OCI-LY7 (cell line): ENCODE results near the gene NELL1.
A peak's percentile ranks its signal among the peaks of the same experiment; 100 is the strongest.

Source experiments
- EZH2phosphoT487 ChIP-seq: fragments of 200-600 bp; sonication (generic); IDR thresholded peaks from 2 replicates; pipeline ENCODE4 v1.6.1; 2018; ENCODE audit warnings: low read depth, borderline replicate concordance, mild to moderate bottlenecking, mixed run types, antibody characterized with exemption, low read length, moderate library complexity, mixed read lengths
- TF ChIP-seq, protein P1 (sequence below): fragments of 200-600 bp; sonication (generic); conservative IDR thresholded peaks from 2 replicates; pipeline ENCODE4 v1.5.1; 2014; ENCODE audit warnings: mild to moderate bottlenecking, antibody characterized with exemption, low read length, moderate library complexity, mixed read lengths

DNA sequence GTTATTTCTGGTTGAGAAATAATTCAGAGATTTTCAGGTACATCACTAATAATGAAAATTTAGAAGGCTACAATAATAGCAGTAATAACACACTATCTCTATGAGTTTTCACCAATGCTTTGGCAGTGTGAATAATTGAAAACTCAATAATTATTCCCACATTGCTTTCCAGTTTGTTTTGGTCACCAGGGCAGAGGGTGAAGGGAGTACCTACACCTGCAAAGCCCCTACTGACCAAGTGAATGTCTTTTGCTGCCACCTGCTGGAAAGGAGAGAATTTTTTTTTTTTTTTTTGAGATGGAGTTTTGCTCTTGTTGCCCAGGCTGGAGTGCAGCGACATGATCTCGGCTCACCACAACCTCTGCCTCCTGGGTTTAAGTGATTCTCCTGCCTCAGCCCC is 3.2 kb downstream of the NELL1 start:
- TF ChIP-seq, protein P1, sequence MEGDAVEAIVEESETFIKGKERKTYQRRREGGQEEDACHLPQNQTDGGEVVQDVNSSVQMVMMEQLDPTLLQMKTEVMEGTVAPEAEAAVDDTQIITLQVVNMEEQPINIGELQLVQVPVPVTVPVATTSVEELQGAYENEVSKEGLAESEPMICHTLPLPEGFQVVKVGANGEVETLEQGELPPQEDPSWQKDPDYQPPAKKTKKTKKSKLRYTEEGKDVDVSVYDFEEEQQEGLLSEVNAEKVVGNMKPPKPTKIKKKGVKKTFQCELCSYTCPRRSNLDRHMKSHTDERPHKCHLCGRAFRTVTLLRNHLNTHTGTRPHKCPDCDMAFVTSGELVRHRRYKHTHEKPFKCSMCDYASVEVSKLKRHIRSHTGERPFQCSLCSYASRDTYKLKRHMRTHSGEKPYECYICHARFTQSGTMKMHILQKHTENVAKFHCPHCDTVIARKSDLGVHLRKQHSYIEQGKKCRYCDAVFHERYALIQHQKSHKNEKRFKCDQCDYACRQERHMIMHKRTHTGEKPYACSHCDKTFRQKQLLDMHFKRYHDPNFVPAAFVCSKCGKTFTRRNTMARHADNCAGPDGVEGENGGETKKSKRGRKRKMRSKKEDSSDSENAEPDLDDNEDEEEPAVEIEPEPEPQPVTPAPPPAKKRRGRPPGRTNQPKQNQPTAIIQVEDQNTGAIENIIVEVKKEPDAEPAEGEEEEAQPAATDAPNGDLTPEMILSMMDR: peak; percentile 70
- TF ChIP-seq EZH2phosphoT487: no peak
